ENCODE data around the gene AGMAT. TPM values are rescaled to one million over a fixed set of nuclear protein-coding genes. Genes with fewer than 3 reads are reported as not detected.

Gene AGMAT
- total and polyA plus RNA-seq, 2 donors (not counting 1 experiment from before 2014, with no cell fraction given) = 0.52 to 1.2 TPM

DNA sequence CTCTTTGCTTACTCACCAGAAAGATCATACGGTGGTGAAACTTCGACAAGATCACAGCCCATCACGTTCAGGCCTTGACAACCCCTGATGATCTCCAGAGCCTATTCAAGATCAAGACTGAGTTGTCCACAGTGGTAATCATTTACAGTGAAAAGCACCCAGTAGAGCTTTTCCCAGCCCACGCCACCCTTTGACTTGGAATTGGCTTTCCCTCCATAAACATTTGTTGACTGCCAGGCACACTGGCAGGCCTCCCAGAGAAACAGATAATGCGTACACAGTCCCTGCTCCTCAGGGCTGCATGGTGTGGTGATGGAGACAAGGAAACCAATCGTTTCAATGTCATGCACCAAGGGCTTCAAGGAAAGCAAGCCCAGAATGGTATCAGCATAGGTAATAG is 10.1 kb downstream of the AGMAT start:
- Histone ChIP-seq H3K4me3 (replicated peaks in 1 of 4; ENCODE audit: control extremely low read depth in 1 of 4, insufficient read depth in 1 of 4, low read depth in 3 of 4, low read length in 4 of 4) (no peak overlapping the region), H3K27ac (ENCODE audit: insufficient read depth, low read length) (no peak overlapping the region), H3K79me2 (ENCODE audit: control insufficient read depth, insufficient read depth, low read length) (no peaks in the 10 kb centered on the region), H3K9me3 (ENCODE audit: control insufficient read depth, insufficient read depth, low read depth, low read length) (no peaks in the 10 kb centered on the region), H2AFZ (ENCODE audit: low read length) (no peak overlapping the region), H3K36me3 (ENCODE audit: control insufficient read depth, insufficient read depth, low read length) (no peaks in the 10 kb centered on the region), H4K20me1 (ENCODE audit: control insufficient read depth, extremely low read depth, insufficient read depth, low read length) (no peaks in the 10 kb centered on the region), H3K4me2 (ENCODE audit: extremely low read depth, insufficient read depth, low read length) (no peak overlapping the region), H3K9ac (ENCODE audit: insufficient read depth, low read length) (no peak overlapping the region), H3K27me3 (ENCODE audit: control insufficient read depth, insufficient read depth, low read length) (no peaks in the 10 kb centered on the region), H3K4me1 (ENCODE audit: control insufficient read depth, extremely low read depth, insufficient read depth, low read length) (no peaks in the 10 kb centered on the region)
- no peak for TF ChIP-seq EZH2 (IDR thresholded peaks at IDR 0.05; ENCODE audit: low read length, missing control alignments)
- TF ChIP-seq CTCF (conservative IDR thresholded peaks at IDR 0.05 in 1 of 2, IDR thresholded peaks at IDR 0.05 in 1 of 2; ENCODE audit: low read depth in 1 of 2, low read length in 2 of 2) = no peak
- no peak for DNase-seq (ENCODE audit: low read depth in 2 of 2)

DNA sequence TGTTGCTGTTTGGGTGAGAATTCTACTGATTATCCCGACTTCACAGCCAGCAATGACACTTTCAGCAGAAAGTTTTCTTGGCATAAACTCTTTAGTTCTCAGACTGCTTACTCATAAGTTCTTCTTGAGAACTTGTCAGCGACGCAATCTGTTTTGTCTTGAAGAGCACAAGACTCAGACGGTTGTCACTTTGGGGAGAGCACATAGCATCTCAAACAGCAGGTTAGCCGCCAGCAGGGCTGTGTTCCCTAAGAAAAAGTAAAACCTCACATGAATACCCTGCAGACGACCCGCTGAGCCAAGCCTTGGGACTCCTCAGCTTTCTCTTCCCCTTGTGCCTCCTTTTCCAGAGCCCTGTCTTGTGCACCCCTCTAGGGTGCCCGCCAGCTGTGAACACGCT is 11.4 kb downstream of the AGMAT start:
- H3K27ac ChIP-seq (ENCODE audit: insufficient read depth, low read length) = no peak overlapping the region
- H3K4me1 ChIP-seq (ENCODE audit: control insufficient read depth, extremely low read depth, insufficient read depth, low read length) = no peaks in the 10 kb centered on the region
- H3K4me2 ChIP-seq (ENCODE audit: extremely low read depth, insufficient read depth, low read length) = no peak overlapping the region
- H2AFZ ChIP-seq (ENCODE audit: low read length) = no peak overlapping the region
- H3K4me3 ChIP-seq (replicated peaks in 1 of 4; ENCODE audit: control extremely low read depth in 1 of 4, insufficient read depth in 1 of 4, low read depth in 3 of 4, low read length in 4 of 4) = no peak overlapping the region
- peaks cover under 1% of the 10 kb centered on the region for H3K36me3 ChIP-seq (ENCODE audit: control insufficient read depth, insufficient read depth, low read length)
- H3K79me2 ChIP-seq (ENCODE audit: control insufficient read depth, insufficient read depth, low read length) = no peaks in the 10 kb centered on the region
- H3K9ac ChIP-seq (ENCODE audit: insufficient read depth, low read length) = no peak overlapping the region
- no peaks in the 10 kb centered on the region for H3K9me3 ChIP-seq (ENCODE audit: control insufficient read depth, insufficient read depth, low read depth, low read length)
- TF ChIP-seq CTCF (conservative IDR thresholded peaks at IDR 0.05 in 1 of 2, IDR thresholded peaks at IDR 0.05 in 1 of 2; ENCODE audit: low read depth in 1 of 2, low read length in 2 of 2) (no peak), EZH2 (IDR thresholded peaks at IDR 0.05; ENCODE audit: low read length, missing control alignments) (no peak)
- no peaks in the 10 kb centered on the region for H3K27me3 ChIP-seq (ENCODE audit: control insufficient read depth, insufficient read depth, low read length)
- no peaks in the 10 kb centered on the region for H4K20me1 ChIP-seq (ENCODE audit: control insufficient read depth, extremely low read depth, insufficient read depth, low read length)
- peak; percentile 12 to 73 for DNase-seq (ENCODE audit: low read depth in 2 of 2)

- no peaks in the 10 kb centered on the region for H3K9me3 ChIP-seq (ENCODE audit: control insufficient read depth, insufficient read depth, low read depth, low read length)
- H3K27ac ChIP-seq (ENCODE audit: insufficient read depth, low read length) = no peak overlapping the region
- no peak for TF ChIP-seq EZH2 (IDR thresholded peaks at IDR 0.05; ENCODE audit: low read length, missing control alignments)
- TF ChIP-seq CTCF (conservative IDR thresholded peaks at IDR 0.05 in 1 of 2, IDR thresholded peaks at IDR 0.05 in 1 of 2; ENCODE audit: low read depth in 1 of 2, low read length in 2 of 2) = no peak
- H3K9ac ChIP-seq (ENCODE audit: insufficient read depth, low read length) = no peak overlapping the region
- H3K79me2 ChIP-seq (ENCODE audit: control insufficient read depth, insufficient read depth, low read length) = no peaks in the 10 kb centered on the region
- no peaks in the 10 kb centered on the region for H3K27me3 ChIP-seq (ENCODE audit: control insufficient read depth, insufficient read depth, low read length)
- no peak overlapping the region for H2AFZ ChIP-seq (ENCODE audit: low read length)
- H3K4me1 ChIP-seq (ENCODE audit: control insufficient read depth, extremely low read depth, insufficient read depth, low read length) = no peaks in the 10 kb centered on the region
- no peak overlapping the region for H3K4me3 ChIP-seq (replicated peaks in 1 of 4; ENCODE audit: control extremely low read depth in 1 of 4, insufficient read depth in 1 of 4, low read depth in 3 of 4, low read length in 4 of 4)
- no peak for DNase-seq (ENCODE audit: low read depth in 2 of 2)
- no peaks in the 10 kb centered on the region for H4K20me1 ChIP-seq (ENCODE audit: control insufficient read depth, extremely low read depth, insufficient read depth, low read length)
- no peak overlapping the region for H3K4me2 ChIP-seq (ENCODE audit: extremely low read depth, insufficient read depth, low read length)
- peaks cover 7% of the 10 kb centered on the region for H3K36me3 ChIP-seq (ENCODE audit: control insufficient read depth, insufficient read depth, low read length)
Measured at GRCh38 chr1:15571266-15571665, 13.6 kb downstream of the AGMAT start.
